CD4-positive, alpha-beta T cell treated with Interleukin-6 for 4 hours (primary cell): ENCODE measurements around the gene ITGA3.

Experiments
- DNase-seq: peaks from one replicate; pipeline ENCODE4 v3.0.0-alpha.2; 2020; ENCODE audit warnings: mixed read lengths

ITGA3 gene

GRCh38 chr17:50055426-50056216 lies at the start of gene ITGA3:
Gene ITGA3, plus strand, starts transcription at chr17:50056110. Its CDS starts 330 bp downstream, at chr17:50056440.
- peak; percentile 85 for DNase-seq

- DNase-seq = no peak
These were observed 46.6 kb upstream of the ITGA3 start for GRCh38 chr17:50009282-50009681.

- no peak for DNase-seq
These were observed 42.8 kb upstream of the ITGA3 start for GRCh38 chr17:50013079-50013478.

- no peak for DNase-seq
These were observed 41.3 kb upstream of the ITGA3 start for GRCh38 chr17:50014471-50015088.

GRCh38 chr17:50015146-50015545 lies 40.8 kb upstream of the ITGA3 start:
- DNase-seq = no peak

GRCh38 chr17:50018909-50019308 lies 37.0 kb upstream of the ITGA3 start:
- no peak for DNase-seq

GRCh38 chr17:50020841-50021599 lies 34.9 kb upstream of the ITGA3 start:
- no peak for DNase-seq

- DNase-seq = no peak
These were observed 34.1 kb upstream of the ITGA3 start for GRCh38 chr17:50021681-50022370.

GRCh38 chr17:50022463-50023130 lies 33.3 kb upstream of the ITGA3 start:
- no peak for DNase-seq

GRCh38 chr17:50023520-50023919 lies 32.4 kb upstream of the ITGA3 start:
- DNase-seq = no peak

- no peak for DNase-seq
These were observed 31.1 kb upstream of the ITGA3 start for GRCh38 chr17:50024808-50025207.

- DNase-seq = no peak
These were observed 29.7 kb upstream of the ITGA3 start for GRCh38 chr17:50026046-50026675.

- peak; percentile 85 for DNase-seq
These were observed 29.1 kb upstream of the ITGA3 start for GRCh38 chr17:50026837-50027171.

GRCh38 chr17:50027172-50027880 lies 28.6 kb upstream of the ITGA3 start:
- no peak for DNase-seq

- DNase-seq = no peak
These were observed 27.8 kb upstream of the ITGA3 start for GRCh38 chr17:50027881-50028735.

GRCh38 chr17:50028736-50029120 lies 27.2 kb upstream of the ITGA3 start:
- DNase-seq = no peak

GRCh38 chr17:50029185-50029584 lies 26.7 kb upstream of the ITGA3 start:
- no peak for DNase-seq

GRCh38 chr17:50033316-50033715 lies 22.6 kb upstream of the ITGA3 start:
- DNase-seq = no peak

- DNase-seq = no peak
These were observed 21.2 kb upstream of the ITGA3 start for GRCh38 chr17:50034498-50035364.
